Right atrium auricular region (tissue), 2 donors: ENCODE results near the gene COL19A1. TPM values are rescaled to one million over a fixed set of nuclear protein-coding genes. Genes with fewer than 3 reads are reported as not detected.

Source experiments
- DNase-seq: peaks from one replicate; pipeline ENCODE4 v3.0.0-alpha.2; 2019; ENCODE audit warnings: low spot score
- H3K27ac ChIP-seq, 2 donors: fragments of 200-600 bp; sonication (generic); 1 replicate in 1 of 2; 2 replicates in 1 of 2; pipeline ENCODE4 v1.5.1; 2016 to 2019
- H3K27me3 ChIP-seq, 2 donors: fragments of 200-600 bp; sonication (generic); one replicate each; pipeline versions ENCODE4 v1.5.1 to v1.6.0; 2017 to 2019
- H3K36me3 ChIP-seq: fragments of 200-600 bp; sonication (generic); one replicate; pipeline ENCODE4 v1.5.1; 2016
- H3K4me1 ChIP-seq, 2 donors: fragments of 200-600 bp; sonication (generic); one replicate each; pipeline versions ENCODE4 v1.5.1 to v1.6.0; 2017 to 2019
- H3K4me3 ChIP-seq, 2 donors: fragments of 200-600 bp; sonication (generic); 1 replicate in 1 of 2; 2 replicates in 1 of 2; pipeline ENCODE4 v1.5.1; 2017 to 2019; ENCODE audit warnings: mild to moderate bottlenecking in 1 of 2, moderate library complexity in 1 of 2
- H3K9me3 ChIP-seq, 2 donors: fragments of 200-600 bp; sonication (generic); one replicate each; pipeline ENCODE4 v1.5.1; 2019
- CTCF ChIP-seq, 2 donors: fragments of 200-600 bp; sonication (generic); IDR thresholded peaks; one replicate each; pipeline ENCODE4 v1.5.1; 2019; ENCODE audit warnings: antibody characterized with exemption in 2 of 2
- total RNA-seq, 2 donors: library from RNA; depleted of rRNA; stranded (reverse); fragments of >200 nt; gene quantifications; one replicate each; pipeline ENCODE4 v1.1.0, GENCODE V29; 2016

Gene COL19A1
- total RNA-seq, 2 donors from 2014 or later = 2.7 to 3.9 TPM

- TF ChIP-seq CTCF (IDR thresholded peaks at IDR 0.05) = no peak
- Histone ChIP-seq H3K4me3 (no peak overlapping the region), H3K27me3 (no peaks in the 10 kb centered on the region), H3K27ac (no peak overlapping the region), H3K36me3 (no peaks in the 10 kb centered on the region), H3K9me3 (no peaks in the 10 kb centered on the region), H3K4me1 (no peaks in the 10 kb centered on the region)
- no peak for DNase-seq
Observed at GRCh38 chr6:69880601-69881000, 14.2 kb downstream of the COL19A1 start.

GRCh38 chr6:69881322-69882151 lies 15.2 kb downstream of the COL19A1 start:
- no peak for DNase-seq
- H3K27ac ChIP-seq = no peak overlapping the region
- TF ChIP-seq CTCF (IDR thresholded peaks at IDR 0.05) = no peak
- H3K9me3 ChIP-seq = no peaks in the 10 kb centered on the region
- no peaks in the 10 kb centered on the region for H3K4me1 ChIP-seq
- no peaks in the 10 kb centered on the region for H3K36me3 ChIP-seq
- H3K4me3 ChIP-seq = no peak overlapping the region
- no peaks in the 10 kb centered on the region for H3K27me3 ChIP-seq

- no peak overlapping the region for H3K4me3 ChIP-seq
- H3K27me3 ChIP-seq = no peaks in the 10 kb centered on the region
- H3K4me1 ChIP-seq = no peaks in the 10 kb centered on the region
- TF ChIP-seq CTCF (IDR thresholded peaks at IDR 0.05) = no peak
- no peak for DNase-seq
- no peaks in the 10 kb centered on the region for H3K9me3 ChIP-seq
- H3K36me3 ChIP-seq = no peaks in the 10 kb centered on the region
- no peak overlapping the region for H3K27ac ChIP-seq
Observed at GRCh38 chr6:69883551-69883950, 17.2 kb downstream of the COL19A1 start.

- H3K4me3 ChIP-seq = no peak overlapping the region
- no peaks in the 10 kb centered on the region for H3K27me3 ChIP-seq
- H3K27ac ChIP-seq = no peak overlapping the region
- no peaks in the 10 kb centered on the region for H3K4me1 ChIP-seq
- no peaks in the 10 kb centered on the region for H3K36me3 ChIP-seq
- DNase-seq = no peak
- H3K9me3 ChIP-seq = no peaks in the 10 kb centered on the region
- no peak for TF ChIP-seq CTCF (IDR thresholded peaks at IDR 0.05)
Observed at GRCh38 chr6:69884231-69884630, 17.9 kb downstream of the COL19A1 start.

- Histone ChIP-seq H3K27me3 (no peaks in the 10 kb centered on the region), H3K27ac (no peak overlapping the region), H3K4me3 (no peak overlapping the region), H3K4me1 (no peaks in the 10 kb centered on the region), H3K9me3 (no peaks in the 10 kb centered on the region), H3K36me3 (no peaks in the 10 kb centered on the region)
- no peak for DNase-seq
- no peak for TF ChIP-seq CTCF (IDR thresholded peaks at IDR 0.05)
Observed at GRCh38 chr6:69887026-69887425, 20.7 kb downstream of the COL19A1 start.
